ENCODE results near the gene RGN.
"Not testable (repeated sequence)": the region's sequence is repeated elsewhere in the genome, so short reads cannot be mapped to it uniquely, and the experiment has no call there.

The RGN gene

GRCh38 chrX:47124466-47124865, 46.2 kb downstream of the RGN start:
- DNase-seq (ENCODE audit: low read depth) = not testable (repeated sequence)

- DNase-seq (ENCODE audit: low read depth) = peak; percentile 79
These were observed 51.1 kb downstream of the RGN start for GRCh38 chrX:47129157-47129898.

- no peak for DNase-seq (ENCODE audit: low read depth)
These were observed 51.7 kb downstream of the RGN start for GRCh38 chrX:47129899-47130358.

- no peak for DNase-seq (ENCODE audit: low read depth)
These were observed 55.2 kb downstream of the RGN start for GRCh38 chrX:47133493-47133892.

DNA sequence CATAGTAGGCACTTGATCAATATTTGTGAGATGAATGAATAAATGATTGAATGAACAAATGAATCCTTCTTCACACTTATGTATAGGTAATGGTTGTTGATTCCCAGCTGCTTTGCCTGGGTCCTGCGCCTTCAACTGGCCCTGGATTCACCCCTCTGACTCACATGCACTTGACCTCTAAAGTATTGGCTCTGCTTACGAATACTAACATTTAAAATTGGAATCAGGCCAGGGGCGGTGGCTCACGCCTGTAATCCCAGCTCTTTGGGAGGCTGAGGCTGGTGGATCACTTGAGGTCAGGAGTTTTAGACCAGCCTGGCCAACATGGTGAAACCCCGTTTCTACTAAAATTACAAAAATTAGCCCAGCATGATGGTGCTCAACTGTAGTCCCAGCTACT, 57.4 kb downstream of the RGN start:
- not testable (repeated sequence) for DNase-seq (ENCODE audit: low read depth)

- DNase-seq (ENCODE audit: low read depth) = no peak
These were observed 59.9 kb downstream of the RGN start for GRCh38 chrX:47138171-47138570.
